Measurements from ENCODE around the gene N4BP3.

GRCh38 chr5:178103612-178104011, 9.7 kb upstream of the N4BP3 start:
- TF ChIP-seq EZH2 (IDR thresholded peaks at IDR 0.05; ENCODE audit: insufficient read depth, poor library complexity, severe bottlenecking), result no peak
- TF ChIP-seq EZH2phosphoT487 (IDR thresholded peaks at IDR 0.05; ENCODE audit: insufficient read depth, low read depth), result no peak

Measured in GM23248 (cell line).